ENCODE results near the gene ADGRE2.
"Not testable (repeated sequence)": the region's sequence is repeated elsewhere in the genome, so short reads cannot be mapped to it uniquely, and the experiment has no call there.

ADGRE2 gene

DNA sequence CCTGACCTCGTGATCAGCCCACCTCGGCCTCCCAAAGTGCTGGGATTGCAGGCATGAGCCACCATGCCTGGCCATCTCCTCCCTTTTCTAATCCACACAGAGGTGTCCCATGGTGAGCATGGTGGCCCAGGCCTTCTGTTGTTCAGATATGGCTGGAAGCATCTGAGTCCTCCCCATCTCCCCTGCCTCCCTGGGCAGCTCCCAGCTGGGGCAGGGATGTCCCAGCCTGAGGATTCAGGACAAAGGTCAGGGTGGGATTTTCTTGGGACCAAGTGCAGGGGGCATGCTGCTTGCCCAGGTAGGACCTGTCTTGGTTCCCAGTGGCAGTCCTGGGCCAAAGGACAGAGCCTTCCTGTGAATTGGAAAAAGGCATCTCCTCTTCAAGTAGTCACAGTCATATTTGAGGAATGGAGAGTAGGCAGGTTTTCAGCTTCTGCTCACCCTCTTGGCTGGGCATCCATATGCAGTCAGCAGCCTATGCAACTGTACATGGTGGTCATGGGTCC is 10.8 kb downstream of the ADGRE2 start:
- peaks cover 2% of the 10 kb centered on the region for H3K4me1 ChIP-seq (ENCODE audit: control insufficient read depth, insufficient read depth, low read length)
- no peak overlapping the region for H3K27ac ChIP-seq (ENCODE audit: low read length)
- H3K9me3 ChIP-seq (ENCODE audit: control insufficient read depth in 2 of 2, low read length in 2 of 2): no peaks in the 10 kb centered on the region
- peaks cover 0 to 2% of the 10 kb centered on the region in 2 donors for H3K27me3 ChIP-seq (ENCODE audit: control insufficient read depth in 1 of 2, insufficient read depth in 2 of 2, low read length in 2 of 2)
- H3K9ac ChIP-seq (ENCODE audit: low read length in 2 of 2): no peak overlapping the region
- no peaks in the 10 kb centered on the region for H3K36me3 ChIP-seq (ENCODE audit: control insufficient read depth in 2 of 2, insufficient read depth in 2 of 2, low read length in 2 of 2)
- no peak overlapping the region for H3K4me3 ChIP-seq (ENCODE audit: low read length in 2 of 2)

DNA sequence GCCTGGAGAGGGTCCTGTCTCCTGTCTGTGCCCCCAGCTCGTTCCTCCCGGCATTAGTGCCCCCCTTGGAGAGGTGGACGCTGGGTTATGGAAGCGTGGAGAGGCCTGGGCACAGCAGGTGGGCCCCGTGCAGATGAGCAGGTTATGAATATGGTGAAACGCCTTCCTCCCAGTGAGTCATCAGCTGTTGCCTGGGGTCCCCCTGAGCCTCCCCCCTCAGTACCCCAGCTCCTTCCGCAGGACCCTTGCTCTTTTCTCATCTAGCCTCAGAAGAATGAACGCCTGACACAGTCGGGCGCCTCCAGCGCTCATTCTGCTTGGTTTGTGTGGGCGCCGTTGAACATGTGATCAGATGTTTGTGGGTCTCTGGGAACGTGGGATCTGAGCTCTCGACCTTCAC is 12.5 kb downstream of the ADGRE2 start:
- not testable (repeated sequence) for H3K4me1 ChIP-seq (ENCODE audit: control insufficient read depth, insufficient read depth, low read length); H3K9me3 ChIP-seq (ENCODE audit: control insufficient read depth in 2 of 2, low read length in 2 of 2); H3K4me3 ChIP-seq (ENCODE audit: low read length in 2 of 2); H3K27me3 ChIP-seq (ENCODE audit: control insufficient read depth in 1 of 2, insufficient read depth in 2 of 2, low read length in 2 of 2); H3K36me3 ChIP-seq (ENCODE audit: control insufficient read depth in 2 of 2, insufficient read depth in 2 of 2, low read length in 2 of 2); H3K27ac ChIP-seq (ENCODE audit: low read length); H3K9ac ChIP-seq (ENCODE audit: low read length in 2 of 2)

DNA sequence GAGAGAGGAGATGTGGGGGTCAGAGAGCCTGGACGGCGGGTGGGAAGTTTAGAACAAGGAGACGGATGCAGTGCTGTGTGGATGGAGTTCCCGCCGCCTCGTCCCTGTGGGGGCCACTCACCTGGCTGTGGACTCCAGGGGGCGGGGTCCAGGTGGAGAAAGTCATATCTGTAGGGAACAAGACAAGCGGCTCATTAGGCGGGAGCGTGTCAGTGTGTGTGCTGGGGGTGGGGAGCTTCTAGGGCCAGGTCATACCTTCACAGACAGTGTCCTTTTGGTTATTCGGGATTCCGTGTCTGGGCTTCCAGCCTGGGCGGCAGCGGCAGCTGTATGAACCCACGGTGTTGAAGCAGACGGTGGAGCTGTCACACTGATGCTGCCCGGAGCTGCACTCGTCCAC is 13.0 kb downstream of the ADGRE2 start:
- H3K9ac ChIP-seq (ENCODE audit: low read length in 2 of 2); H3K4me3 ChIP-seq (ENCODE audit: low read length in 2 of 2); H3K27me3 ChIP-seq (ENCODE audit: control insufficient read depth in 1 of 2, insufficient read depth in 2 of 2, low read length in 2 of 2); H3K4me1 ChIP-seq (ENCODE audit: control insufficient read depth, insufficient read depth, low read length); H3K36me3 ChIP-seq (ENCODE audit: control insufficient read depth in 2 of 2, insufficient read depth in 2 of 2, low read length in 2 of 2); H3K27ac ChIP-seq (ENCODE audit: low read length); H3K9me3 ChIP-seq (ENCODE audit: control insufficient read depth in 2 of 2, low read length in 2 of 2): not testable (repeated sequence)

- Histone ChIP-seq H3K27me3 (ENCODE audit: control insufficient read depth in 1 of 2, insufficient read depth in 2 of 2, low read length in 2 of 2) (peaks cover 0 to 2% of the 10 kb centered on the region in 2 donors), H3K36me3 (ENCODE audit: control insufficient read depth in 2 of 2, insufficient read depth in 2 of 2, low read length in 2 of 2) (no peaks in the 10 kb centered on the region), H3K9me3 (ENCODE audit: control insufficient read depth in 2 of 2, low read length in 2 of 2) (no peaks in the 10 kb centered on the region), H3K9ac (ENCODE audit: low read length in 2 of 2) (no peak overlapping the region), H3K27ac (ENCODE audit: low read length) (no peak overlapping the region), H3K4me1 (ENCODE audit: control insufficient read depth, insufficient read depth, low read length) (peaks cover 2% of the 10 kb centered on the region), H3K4me3 (ENCODE audit: low read length in 2 of 2) (no peak overlapping the region)
Observed at GRCh38 chr19:14764401-14764800, 14.0 kb downstream of the ADGRE2 start.

DNA sequence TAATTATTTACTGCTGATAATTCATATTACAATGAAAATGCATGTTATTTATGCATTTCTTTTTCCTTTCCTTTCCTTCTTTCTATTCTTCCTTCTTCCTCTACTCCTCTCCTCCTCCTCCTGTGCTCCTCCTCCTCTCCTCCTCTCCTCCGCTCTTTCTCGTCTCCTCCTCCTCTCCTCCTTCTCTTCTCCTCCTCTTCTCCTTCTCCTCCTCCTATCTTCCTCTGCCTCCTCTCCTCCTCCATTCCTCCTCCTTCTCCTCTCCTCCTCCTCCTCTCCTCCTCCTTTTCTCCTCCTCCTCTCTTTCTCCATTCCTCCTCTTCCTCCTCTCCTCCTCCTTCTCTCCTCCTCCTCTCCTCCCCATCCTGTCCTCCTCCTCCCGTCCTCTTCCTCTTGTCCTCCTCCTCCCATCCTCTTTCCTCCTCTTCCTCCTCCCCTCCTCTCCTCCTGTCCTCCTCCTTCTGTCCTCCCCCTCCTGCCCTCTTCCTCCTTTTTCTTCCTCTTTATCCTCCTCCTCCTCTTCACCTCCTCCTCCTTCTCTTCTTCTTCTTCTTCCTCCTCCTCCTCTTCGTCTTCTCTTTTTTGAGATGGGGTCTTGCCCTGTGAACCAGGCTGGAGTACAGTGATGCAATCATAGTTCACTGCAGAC is 14.7 kb downstream of the ADGRE2 start:
- H3K27ac ChIP-seq (ENCODE audit: low read length): no peak overlapping the region
- H3K9me3 ChIP-seq (ENCODE audit: control insufficient read depth in 2 of 2, low read length in 2 of 2): no peaks in the 10 kb centered on the region
- no peak overlapping the region for H3K9ac ChIP-seq (ENCODE audit: low read length in 2 of 2)
- H3K36me3 ChIP-seq (ENCODE audit: control insufficient read depth in 2 of 2, insufficient read depth in 2 of 2, low read length in 2 of 2): no peaks in the 10 kb centered on the region
- peaks cover 2% of the 10 kb centered on the region for H3K4me1 ChIP-seq (ENCODE audit: control insufficient read depth, insufficient read depth, low read length)
- peaks cover 0 to 2% of the 10 kb centered on the region in 2 donors for H3K27me3 ChIP-seq (ENCODE audit: control insufficient read depth in 1 of 2, insufficient read depth in 2 of 2, low read length in 2 of 2)
- no peak overlapping the region for H3K4me3 ChIP-seq (ENCODE audit: low read length in 2 of 2)

- no peaks in the 10 kb centered on the region for H3K27me3 ChIP-seq (ENCODE audit: control insufficient read depth in 1 of 2, insufficient read depth in 2 of 2, low read length in 2 of 2)
- no peaks in the 10 kb centered on the region for H3K36me3 ChIP-seq (ENCODE audit: control insufficient read depth in 2 of 2, insufficient read depth in 2 of 2, low read length in 2 of 2)
- no peak overlapping the region for H3K9ac ChIP-seq (ENCODE audit: low read length in 2 of 2)
- H3K4me1 ChIP-seq (ENCODE audit: control insufficient read depth, insufficient read depth, low read length): no peaks in the 10 kb centered on the region
- H3K9me3 ChIP-seq (ENCODE audit: control insufficient read depth in 2 of 2, low read length in 2 of 2): no peaks in the 10 kb centered on the region
- no peak overlapping the region for H3K27ac ChIP-seq (ENCODE audit: low read length)
- H3K4me3 ChIP-seq (ENCODE audit: low read length in 2 of 2): no peak overlapping the region
Observed at GRCh38 chr19:14762111-14762510, 16.2 kb downstream of the ADGRE2 start.

- Histone ChIP-seq H3K36me3 (ENCODE audit: control insufficient read depth in 2 of 2, insufficient read depth in 2 of 2, low read length in 2 of 2) (no peaks in the 10 kb centered on the region), H3K4me1 (ENCODE audit: control insufficient read depth, insufficient read depth, low read length) (no peaks in the 10 kb centered on the region), H3K27me3 (ENCODE audit: control insufficient read depth in 1 of 2, insufficient read depth in 2 of 2, low read length in 2 of 2) (no peaks in the 10 kb centered on the region), H3K9ac (ENCODE audit: low read length in 2 of 2) (no peak overlapping the region), H3K27ac (ENCODE audit: low read length) (no peak overlapping the region), H3K4me3 (ENCODE audit: low read length in 2 of 2) (no peak overlapping the region), H3K9me3 (ENCODE audit: control insufficient read depth in 2 of 2, low read length in 2 of 2) (no peaks in the 10 kb centered on the region)
Observed at GRCh38 chr19:14761607-14762006, 16.8 kb downstream of the ADGRE2 start.

- Histone ChIP-seq H3K27me3 (ENCODE audit: control insufficient read depth in 1 of 2, insufficient read depth in 2 of 2, low read length in 2 of 2) (no peaks in the 10 kb centered on the region), H3K4me1 (ENCODE audit: control insufficient read depth, insufficient read depth, low read length) (no peaks in the 10 kb centered on the region), H3K9ac (ENCODE audit: low read length in 2 of 2) (no peak overlapping the region), H3K36me3 (ENCODE audit: control insufficient read depth in 2 of 2, insufficient read depth in 2 of 2, low read length in 2 of 2) (no peaks in the 10 kb centered on the region), H3K9me3 (ENCODE audit: control insufficient read depth in 2 of 2, low read length in 2 of 2) (no peaks in the 10 kb centered on the region), H3K4me3 (ENCODE audit: low read length in 2 of 2) (no peak overlapping the region), H3K27ac (ENCODE audit: low read length) (no peak overlapping the region)
Observed at GRCh38 chr19:14758816-14759215, 19.5 kb downstream of the ADGRE2 start.

GRCh38 chr19:14748601-14749000 is 29.8 kb downstream of the ADGRE2 start:
- H3K9me3 ChIP-seq (ENCODE audit: control insufficient read depth in 2 of 2, low read length in 2 of 2): no peaks in the 10 kb centered on the region
- H3K36me3 ChIP-seq (ENCODE audit: control insufficient read depth in 2 of 2, insufficient read depth in 2 of 2, low read length in 2 of 2): no peaks in the 10 kb centered on the region
- H3K27me3 ChIP-seq (ENCODE audit: control insufficient read depth in 1 of 2, insufficient read depth in 2 of 2, low read length in 2 of 2): no peaks in the 10 kb centered on the region
- H3K9ac ChIP-seq (ENCODE audit: low read length in 2 of 2): no peak overlapping the region
- no peak overlapping the region for H3K4me3 ChIP-seq (ENCODE audit: low read length in 2 of 2)
- H3K27ac ChIP-seq (ENCODE audit: low read length): no peak overlapping the region
- H3K4me1 ChIP-seq (ENCODE audit: control insufficient read depth, insufficient read depth, low read length): no peaks in the 10 kb centered on the region

- peaks cover 0 to under 1% of the 10 kb centered on the region in 2 donors for H3K9me3 ChIP-seq (ENCODE audit: control insufficient read depth in 2 of 2, low read length in 2 of 2)
- no peaks in the 10 kb centered on the region for H3K27me3 ChIP-seq (ENCODE audit: control insufficient read depth in 1 of 2, insufficient read depth in 2 of 2, low read length in 2 of 2)
- no peaks in the 10 kb centered on the region for H3K4me1 ChIP-seq (ENCODE audit: control insufficient read depth, insufficient read depth, low read length)
- no peak overlapping the region for H3K27ac ChIP-seq (ENCODE audit: low read length)
- no peaks in the 10 kb centered on the region for H3K36me3 ChIP-seq (ENCODE audit: control insufficient read depth in 2 of 2, insufficient read depth in 2 of 2, low read length in 2 of 2)
- no peak overlapping the region for H3K4me3 ChIP-seq (ENCODE audit: low read length in 2 of 2)
- no peak overlapping the region for H3K9ac ChIP-seq (ENCODE audit: low read length in 2 of 2)
Observed at GRCh38 chr19:14746886-14747285, 31.5 kb downstream of the ADGRE2 start.

GRCh38 chr19:14735915-14736314 is 42.4 kb downstream of the ADGRE2 start:
- H3K9ac ChIP-seq (ENCODE audit: low read length in 2 of 2): no peak overlapping the region
- no peak overlapping the region for H3K27ac ChIP-seq (ENCODE audit: low read length)
- H3K4me3 ChIP-seq (ENCODE audit: low read length in 2 of 2): no peak overlapping the region
- no peaks in the 10 kb centered on the region for H3K36me3 ChIP-seq (ENCODE audit: control insufficient read depth in 2 of 2, insufficient read depth in 2 of 2, low read length in 2 of 2)
- no peaks in the 10 kb centered on the region for H3K27me3 ChIP-seq (ENCODE audit: control insufficient read depth in 1 of 2, insufficient read depth in 2 of 2, low read length in 2 of 2)
- no peaks in the 10 kb centered on the region for H3K4me1 ChIP-seq (ENCODE audit: control insufficient read depth, insufficient read depth, low read length)
- H3K9me3 ChIP-seq (ENCODE audit: control insufficient read depth in 2 of 2, low read length in 2 of 2): peaks cover 0 to under 1% of the 10 kb centered on the region in 2 donors
